CD4-positive, alpha-beta T cell (primary cell): ENCODE results near the gene ROPN1B. TPM values are rescaled to one million over a fixed set of nuclear protein-coding genes. Genes with fewer than 3 reads are reported as not detected.
"Not testable (repeated sequence)": the region's sequence is repeated elsewhere in the genome, so short reads cannot be mapped to it uniquely, and the experiment has no call there.

Source experiments
- ATAC-seq: fragments of 200-7000 bp; cut with Tn5 transposase; one replicate; pipeline ENCODE4 v1.10.0; 2022; ENCODE audit warnings: mild to moderate bottlenecking; ENCODE audit not compliant: poor library complexity
- CTCF ChIA-PET: fragments of 350-600 bp; sonication (Branson Sonifier 250); formaldehyde crosslinking; loops from one replicate; lab custom pipeline; 2021; ENCODE audit warnings: antibody characterized with exemption, inconsistent platforms; lab: Charles Lee
- POLR2A ChIA-PET: fragments of 350-600 bp; sonication (Branson Sonifier 250); formaldehyde crosslinking; loops from one replicate; lab custom pipeline; 2021; ENCODE audit warnings: antibody characterized with exemption, inconsistent platforms; lab: Charles Lee
- DNase-seq, 14 experiments: peaks; one replicate each; pipeline ENCODE4 v3.0.0-alpha.2; 2013 to 2020; ENCODE audit warnings: mixed read lengths in 2 of 14
- H3K27ac ChIP-seq, 2 donors: one replicate each; pipeline versions ENCODE4 v1.5.1 to v1.7.0; 2013; ENCODE audit warnings: low read length in 2 of 2, low read depth in 1 of 2, mild to moderate bottlenecking in 1 of 2
- H3K27me3 ChIP-seq, 2 experiments: 1 replicate in 1 of 2; 2 replicates in 1 of 2; pipeline versions ENCODE4 v1.6.1 to v1.7.0; 2013; ENCODE audit warnings: low read length in 2 of 2, control low read depth in 1 of 2, mild to moderate bottlenecking in 1 of 2, moderate library complexity in 1 of 2; ENCODE audit not compliant: insufficient read depth in 2 of 2, control insufficient read depth in 1 of 2
- H3K36me3 ChIP-seq: one replicate; pipeline ENCODE4 v1.6.1; 2013; ENCODE audit warnings: low read length, control low read depth; ENCODE audit not compliant: insufficient read depth
- H3K4me1 ChIP-seq: one replicate; pipeline ENCODE4 v1.6.1; 2013; ENCODE audit warnings: low read length, control low read depth; ENCODE audit not compliant: insufficient read depth
- H3K4me3 ChIP-seq: one replicate; pipeline ENCODE4 v1.5.1; 2013; ENCODE audit warnings: mild to moderate bottlenecking, low read length, moderate library complexity
- H3K9me3 ChIP-seq, 2 experiments: 1 replicate in 1 of 2; 2 replicates in 1 of 2; pipeline versions ENCODE4 v1.6.1 to v1.7.0; 2013; ENCODE audit warnings: low read length in 2 of 2, mild to moderate bottlenecking in 2 of 2, control low read depth in 1 of 2, moderate library complexity in 1 of 2; ENCODE audit not compliant: control insufficient read depth in 1 of 2, insufficient read depth in 1 of 2
- H3K27ac Mint-ChIP-seq: one replicate; pipeline ENCODE4 v1.8.0; 2020; ENCODE audit warnings: mixed read lengths
- H3K27me3 Mint-ChIP-seq: one replicate; pipeline ENCODE4 v1.8.0; 2021; ENCODE audit warnings: mixed read lengths
- H3K36me3 Mint-ChIP-seq: one replicate; pipeline ENCODE4 v1.8.0; 2021; ENCODE audit warnings: low read depth, mixed read lengths
- H3K4me1 Mint-ChIP-seq: one replicate; pipeline ENCODE4 v1.8.0; 2021; ENCODE audit warnings: low read depth, mixed read lengths
- H3K4me3 Mint-ChIP-seq: one replicate; pipeline ENCODE4 v1.8.0; 2020; ENCODE audit warnings: mild to moderate bottlenecking, mixed read lengths
- H3K9me3 Mint-ChIP-seq: one replicate; pipeline ENCODE4 v1.8.0; 2020; ENCODE audit warnings: mixed read lengths
- intact Hi-C, 2 experiments: fragments of 100-400 bp; cut with DNase I in 1 of 2; cut with micrococcal nuclease in 1 of 2; formaldehyde crosslinking; loops; one replicate each; pipeline versions ENCODE4 v1.15.1 to v1.9.0; 2023 to 2025; cut with DNase I, micrococcal nuclease
- total RNA-seq, 174 experiments: library from RNA in 2 of 174; stranded (reverse) in 2 of 174; gene quantifications; one replicate each; pipeline ENCODE4 v1.2.3 and lab custom pipeline; 2021 to 2026
- TF ChIP-seq, protein P1 (sequence below): fragments of 200-600 bp; IDR thresholded peaks from one replicate; pipeline ENCODE4 v1.8.0; 2022; ENCODE audit warnings: antibody characterized with exemption, mild to moderate bottlenecking

ROPN1B gene
- total RNA-seq, 2 experiments from 2014 or later = 0.25 TPM; not detected in 1

DNA sequence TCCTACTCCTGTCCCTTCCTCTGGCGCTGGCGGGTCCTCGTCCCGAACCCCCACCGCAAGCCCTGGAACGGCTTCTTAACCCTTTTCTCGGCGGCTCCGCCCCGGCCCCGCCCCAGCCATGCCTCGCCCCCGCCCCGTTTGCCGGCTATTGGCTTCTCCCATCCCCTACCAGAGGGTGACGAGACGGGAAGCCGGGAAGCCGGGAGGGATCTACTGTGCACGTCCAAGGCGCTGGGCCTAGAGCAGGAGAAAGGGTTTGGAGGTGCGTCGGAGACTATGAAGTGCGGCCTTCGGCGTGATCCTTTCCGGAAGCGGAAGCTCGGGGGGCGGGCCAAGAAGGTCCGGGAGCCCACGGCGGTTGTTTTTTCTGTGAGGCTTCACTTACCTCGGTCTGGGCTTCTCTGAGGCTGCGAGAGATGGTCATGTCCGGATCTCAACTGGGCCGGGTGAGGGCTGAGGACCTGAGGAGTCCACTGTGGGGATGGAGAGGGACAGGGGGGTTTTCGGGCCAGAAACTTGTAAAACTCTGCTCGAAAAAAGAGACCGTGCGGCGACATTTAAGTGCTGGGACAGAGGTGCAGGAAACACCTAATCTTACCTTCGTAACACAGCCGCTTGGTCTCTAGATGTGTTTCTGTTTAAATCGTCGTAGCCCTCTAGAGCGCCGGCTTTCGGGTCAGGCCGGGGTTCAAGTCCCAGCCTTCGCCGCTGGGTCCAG lies 21.4 kb downstream of the ROPN1B start:
- H3K9me3 ChIP-seq = no peaks in the 10 kb centered on the region
- no peaks in the 10 kb centered on the region for H3K9me3 Mint-ChIP-seq
- peaks cover 19% of the 10 kb centered on the region for H3K36me3 Mint-ChIP-seq
- H3K4me1 ChIP-seq = peaks cover 8% of the 10 kb centered on the region
- no peaks in the 10 kb centered on the region for H3K27me3 ChIP-seq
- H3K27ac Mint-ChIP-seq = peak overlapping the region; percentile 99
- TF ChIP-seq, protein P1, sequence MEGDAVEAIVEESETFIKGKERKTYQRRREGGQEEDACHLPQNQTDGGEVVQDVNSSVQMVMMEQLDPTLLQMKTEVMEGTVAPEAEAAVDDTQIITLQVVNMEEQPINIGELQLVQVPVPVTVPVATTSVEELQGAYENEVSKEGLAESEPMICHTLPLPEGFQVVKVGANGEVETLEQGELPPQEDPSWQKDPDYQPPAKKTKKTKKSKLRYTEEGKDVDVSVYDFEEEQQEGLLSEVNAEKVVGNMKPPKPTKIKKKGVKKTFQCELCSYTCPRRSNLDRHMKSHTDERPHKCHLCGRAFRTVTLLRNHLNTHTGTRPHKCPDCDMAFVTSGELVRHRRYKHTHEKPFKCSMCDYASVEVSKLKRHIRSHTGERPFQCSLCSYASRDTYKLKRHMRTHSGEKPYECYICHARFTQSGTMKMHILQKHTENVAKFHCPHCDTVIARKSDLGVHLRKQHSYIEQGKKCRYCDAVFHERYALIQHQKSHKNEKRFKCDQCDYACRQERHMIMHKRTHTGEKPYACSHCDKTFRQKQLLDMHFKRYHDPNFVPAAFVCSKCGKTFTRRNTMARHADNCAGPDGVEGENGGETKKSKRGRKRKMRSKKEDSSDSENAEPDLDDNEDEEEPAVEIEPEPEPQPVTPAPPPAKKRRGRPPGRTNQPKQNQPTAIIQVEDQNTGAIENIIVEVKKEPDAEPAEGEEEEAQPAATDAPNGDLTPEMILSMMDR = no peak
- H3K4me3 ChIP-seq = peak overlapping the region; percentile 91
- ChIA-PET POLR2A (interaction anchor here (1.0 to 2.6 kb wide), 7 partner anchors 14 to 112 kb away, joined by 3 to 23 read pairs (median 4); partner anchors contain the start of gene SLC41A3), CTCF (interaction anchor here (1.1 kb wide), 1 partner anchor 94 kb away, joined by 3 read pairs; the partner anchor contains the start of gene SLC41A3)
- H3K4me3 Mint-ChIP-seq = peak overlapping the region; percentile 98
- peak overlapping the region; percentile 73 to 87 for H3K27ac ChIP-seq
- no peaks in the 10 kb centered on the region for H3K36me3 ChIP-seq
- DNase-seq (peak; percentile 48 to 85 (median 62)), ATAC-seq (peak; percentile 88)
- no peaks in the 10 kb centered on the region for H3K27me3 Mint-ChIP-seq
- peaks cover 53% of the 10 kb centered on the region for H3K4me1 Mint-ChIP-seq
- intact Hi-C loops = loop anchor here (1.0 to 10.0 kb wide), 4 partner anchors 73 to 994 kb away; partner anchors contain the start of genes SLC41A3 (in 2 of the 2) and PLXNA1 (in 1 of the 2)

DNA sequence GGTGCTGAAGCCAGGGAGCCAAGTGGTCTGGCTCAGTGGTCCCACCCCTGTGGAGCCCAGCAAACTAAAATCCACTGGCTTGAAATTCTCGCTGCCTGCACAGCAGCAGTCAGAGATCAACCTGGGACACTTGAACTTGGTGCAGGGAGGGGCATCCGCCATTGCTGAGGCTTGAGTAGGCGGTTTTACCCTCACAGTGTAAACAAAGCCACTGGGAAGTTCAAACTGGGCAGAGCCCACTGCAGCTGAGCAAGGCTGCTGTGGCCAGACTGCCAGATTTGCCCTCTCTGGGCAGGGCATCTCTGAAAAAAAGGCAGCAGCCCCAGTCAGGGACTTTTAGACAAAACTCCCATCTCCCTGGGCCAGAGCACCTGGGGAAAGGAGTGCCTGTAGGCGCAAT lies 27.8 kb downstream of the ROPN1B start:
- H3K4me1 ChIP-seq, H3K9me3 Mint-ChIP-seq, H3K36me3 ChIP-seq, H3K27me3 Mint-ChIP-seq, POLR2A ChIA-PET, H3K27ac Mint-ChIP-seq, H3K4me3 ChIP-seq, DNase-seq, H3K36me3 Mint-ChIP-seq, H3K9me3 ChIP-seq, H3K4me3 Mint-ChIP-seq, ATAC-seq, H3K4me1 Mint-ChIP-seq, CTCF ChIA-PET, H3K27ac ChIP-seq, H3K27me3 ChIP-seq: not testable (repeated sequence)
- intact Hi-C loops = loop anchor here in 1 of 2 experiments (10.0 kb wide), 1 partner anchor 988 kb away; the partner anchor contains the start of gene PLXNA1

DNA sequence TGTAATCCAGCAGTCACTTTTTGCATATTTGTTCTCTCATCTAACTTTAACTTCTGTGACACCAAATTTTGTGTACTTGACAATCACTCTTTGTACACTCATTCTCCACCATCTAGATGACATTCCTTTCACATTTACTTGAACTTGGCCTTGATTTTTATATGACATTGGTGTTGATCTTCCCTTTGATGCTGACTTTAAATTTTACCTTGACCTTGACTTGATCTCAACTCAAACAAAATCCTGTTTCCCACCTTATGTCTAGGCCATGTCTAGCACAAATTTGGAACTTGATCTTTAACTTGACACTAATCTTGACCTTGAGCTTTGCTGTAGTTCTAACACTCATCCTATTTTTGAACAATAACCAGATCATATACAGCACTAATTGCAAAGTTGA lies 33.2 kb downstream of the ROPN1B start:
- H3K4me1 Mint-ChIP-seq = no peaks in the 10 kb centered on the region
- H3K27me3 Mint-ChIP-seq = no peaks in the 10 kb centered on the region
- intact Hi-C loops = no loop called here
- Histone ChIP-seq H3K4me1 (no peaks in the 10 kb centered on the region), H3K9me3 (peaks cover 0 to 19% of the 10 kb centered on the region in 2 experiments), H3K36me3 (peaks cover 6% of the 10 kb centered on the region), H3K27me3 (no peaks in the 10 kb centered on the region), H3K27ac (no peak overlapping the region), H3K4me3 (no peak overlapping the region)
- H3K4me3 Mint-ChIP-seq = no peak overlapping the region
- DNase-seq (no peak), ATAC-seq (no peak)
- no peak overlapping the region for H3K27ac Mint-ChIP-seq
- H3K9me3 Mint-ChIP-seq = peaks cover 5% of the 10 kb centered on the region
- CTCF ChIA-PET = no interaction called here
- POLR2A ChIA-PET = no interaction called here
- peaks cover 18% of the 10 kb centered on the region for H3K36me3 Mint-ChIP-seq
- TF ChIP-seq, protein P1 = no peak
